GM12872 (cell line): ENCODE measurements around the gene TRPM5.

Experiments used
- TF ChIP-seq, protein P1 (sequence below): IDR thresholded peaks from 3 replicates; pipeline ENCODE4 v1.5.1; 2011; ENCODE audit warnings: low read depth, mild to moderate bottlenecking, low read length, moderate library complexity; ENCODE audit not compliant: insufficient read depth

Gene TRPM5

DNA sequence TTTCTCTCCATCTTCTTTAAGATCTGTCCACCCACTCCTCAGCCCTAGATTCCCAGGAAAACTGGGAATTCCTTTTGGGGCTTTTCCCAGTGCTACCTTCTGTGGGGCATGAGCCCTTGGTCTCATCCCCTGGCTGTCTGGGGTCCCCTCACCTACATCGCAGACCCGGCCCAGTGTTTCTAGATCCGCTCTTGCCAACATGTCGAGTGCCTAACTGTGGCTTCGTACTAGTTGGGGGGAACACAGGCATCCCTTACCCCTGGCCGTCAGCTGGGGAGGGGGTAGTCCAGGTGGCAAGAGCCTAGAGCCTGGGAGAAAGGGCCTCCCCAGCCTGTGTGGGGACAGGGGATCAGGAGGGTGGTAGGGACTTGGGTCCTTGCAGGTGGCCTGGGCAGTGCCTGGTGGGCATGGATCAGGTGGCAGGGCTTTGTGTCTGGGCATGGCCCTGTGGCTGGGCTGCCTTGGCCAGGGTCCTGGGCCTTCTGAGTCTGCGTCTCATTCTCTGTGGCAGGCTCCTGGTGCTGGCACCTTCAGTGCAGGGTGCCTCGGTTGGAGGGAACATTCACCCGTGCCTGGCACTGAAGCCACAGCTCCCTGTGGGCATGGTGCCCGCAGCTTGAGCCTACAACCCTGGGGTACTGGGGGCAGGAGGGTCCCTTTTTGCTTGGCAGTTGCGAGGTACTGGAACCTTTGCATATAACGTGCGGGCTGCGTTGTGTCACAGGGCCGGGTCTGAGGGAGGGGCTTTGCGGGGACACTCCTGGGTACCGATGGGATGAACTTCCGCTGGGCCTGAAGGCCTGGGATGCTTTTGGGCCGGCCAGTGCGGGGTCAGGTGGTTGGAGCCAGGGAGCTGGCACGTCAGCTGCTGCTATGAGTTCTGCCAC is 4.6 kb upstream of the TRPM5 start:
- TF ChIP-seq, protein P1, sequence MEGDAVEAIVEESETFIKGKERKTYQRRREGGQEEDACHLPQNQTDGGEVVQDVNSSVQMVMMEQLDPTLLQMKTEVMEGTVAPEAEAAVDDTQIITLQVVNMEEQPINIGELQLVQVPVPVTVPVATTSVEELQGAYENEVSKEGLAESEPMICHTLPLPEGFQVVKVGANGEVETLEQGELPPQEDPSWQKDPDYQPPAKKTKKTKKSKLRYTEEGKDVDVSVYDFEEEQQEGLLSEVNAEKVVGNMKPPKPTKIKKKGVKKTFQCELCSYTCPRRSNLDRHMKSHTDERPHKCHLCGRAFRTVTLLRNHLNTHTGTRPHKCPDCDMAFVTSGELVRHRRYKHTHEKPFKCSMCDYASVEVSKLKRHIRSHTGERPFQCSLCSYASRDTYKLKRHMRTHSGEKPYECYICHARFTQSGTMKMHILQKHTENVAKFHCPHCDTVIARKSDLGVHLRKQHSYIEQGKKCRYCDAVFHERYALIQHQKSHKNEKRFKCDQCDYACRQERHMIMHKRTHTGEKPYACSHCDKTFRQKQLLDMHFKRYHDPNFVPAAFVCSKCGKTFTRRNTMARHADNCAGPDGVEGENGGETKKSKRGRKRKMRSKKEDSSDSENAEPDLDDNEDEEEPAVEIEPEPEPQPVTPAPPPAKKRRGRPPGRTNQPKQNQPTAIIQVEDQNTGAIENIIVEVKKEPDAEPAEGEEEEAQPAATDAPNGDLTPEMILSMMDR = no peak

DNA sequence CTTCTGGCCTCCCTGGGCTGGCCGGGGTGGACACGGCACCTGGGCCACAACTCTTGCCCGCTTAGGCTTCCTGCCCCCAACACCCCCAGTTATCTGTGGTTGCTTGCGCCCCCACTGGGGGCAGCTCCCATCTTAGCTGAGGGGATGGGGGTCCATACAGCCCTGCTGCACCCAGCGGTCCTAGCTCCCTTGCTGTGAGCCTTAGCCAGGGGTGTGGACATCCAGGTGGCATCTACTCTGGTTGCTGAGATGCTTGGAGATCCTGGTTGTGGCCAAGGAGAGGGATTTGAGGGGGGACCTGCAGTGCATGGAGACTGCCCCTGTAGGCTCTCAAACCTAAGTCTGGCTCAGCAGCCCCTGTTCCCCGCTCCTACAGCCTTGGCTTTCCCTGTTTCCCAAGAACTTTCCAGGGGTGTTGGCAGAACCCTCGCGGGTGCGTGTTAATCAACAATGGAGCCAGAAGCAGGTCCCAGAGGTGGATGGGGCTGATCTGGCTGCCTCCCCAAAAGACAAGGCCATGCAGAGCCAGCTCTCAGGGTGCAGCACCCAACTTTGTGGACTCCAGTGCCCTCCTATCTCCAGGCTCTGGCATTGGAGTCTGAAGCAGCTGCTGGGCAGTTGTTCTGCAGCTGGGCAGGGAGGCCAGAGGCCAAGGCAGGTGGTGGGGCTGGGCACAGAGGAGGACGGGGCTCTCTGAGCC is 3.8 kb upstream of the TRPM5 start:
- TF ChIP-seq, protein P1 = no peak

DNA sequence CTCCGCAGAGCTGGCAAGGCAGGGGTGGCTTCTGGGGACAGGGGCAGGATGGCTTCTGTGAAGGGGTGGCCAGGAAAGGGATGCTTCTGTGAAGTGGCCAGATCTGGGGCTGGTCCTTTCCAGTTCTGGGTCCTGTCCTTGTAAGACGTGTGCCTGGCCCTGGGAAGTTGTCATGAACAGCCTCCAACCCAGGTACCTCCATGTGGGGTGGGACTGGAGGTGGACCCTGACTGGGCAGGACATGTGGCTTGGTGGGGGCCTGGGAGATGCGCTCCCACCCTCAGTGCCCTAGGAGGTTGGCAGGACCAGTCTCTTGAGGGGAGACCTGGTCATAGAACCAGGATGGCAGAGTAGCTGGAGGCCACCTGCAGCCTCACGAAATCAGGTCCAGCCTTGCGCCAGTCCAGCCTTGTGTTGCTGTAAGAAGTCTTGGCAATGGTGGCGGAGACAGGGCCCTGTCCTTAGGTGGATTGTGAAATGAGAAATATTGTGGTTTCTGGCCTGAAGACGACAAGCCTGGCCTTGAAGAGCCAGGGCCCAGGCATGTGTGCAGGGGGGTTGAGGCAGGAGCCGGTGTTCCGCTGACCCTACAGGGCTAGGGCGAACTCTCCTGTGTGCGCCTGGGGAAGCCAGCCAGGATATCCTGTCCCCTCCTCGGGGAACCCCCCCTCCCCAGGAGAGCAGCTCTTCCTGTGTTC is 3.1 kb upstream of the TRPM5 start:
- TF ChIP-seq, protein P1 = no peak

DNA sequence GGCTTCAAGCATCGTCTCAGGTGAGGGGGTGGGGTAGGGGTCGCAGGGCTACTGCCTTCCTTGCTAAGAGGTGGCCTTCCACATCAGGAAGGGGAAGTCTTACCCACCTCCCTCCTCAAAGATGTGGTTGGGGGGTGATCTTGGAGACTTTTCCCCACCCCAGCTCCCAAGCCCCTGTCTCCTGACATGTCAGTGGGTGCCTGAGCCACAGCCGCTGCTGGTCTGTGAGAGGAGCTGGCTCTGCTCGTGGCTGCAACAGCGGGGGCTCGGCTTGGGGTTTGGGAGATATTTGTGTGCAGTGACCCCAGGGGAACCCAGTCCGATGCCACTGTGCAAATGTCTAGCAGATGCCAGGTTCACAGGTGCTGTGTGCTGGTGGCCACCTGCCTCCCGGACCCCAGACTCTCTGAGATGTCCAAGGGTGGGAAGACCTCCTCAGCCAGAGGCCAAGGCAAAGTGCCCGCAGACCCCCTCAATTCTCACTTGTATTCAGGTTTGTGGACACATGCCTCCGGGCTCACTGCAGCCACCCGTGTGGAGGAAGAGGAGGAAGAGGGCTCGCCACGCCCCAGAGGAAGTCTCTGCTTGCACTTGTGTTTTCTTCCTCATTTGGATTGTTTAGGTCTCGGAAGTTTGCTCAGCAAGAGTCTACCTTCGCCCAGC is 2.4 kb upstream of the TRPM5 start:
- TF ChIP-seq, protein P1 = no peak

DNA sequence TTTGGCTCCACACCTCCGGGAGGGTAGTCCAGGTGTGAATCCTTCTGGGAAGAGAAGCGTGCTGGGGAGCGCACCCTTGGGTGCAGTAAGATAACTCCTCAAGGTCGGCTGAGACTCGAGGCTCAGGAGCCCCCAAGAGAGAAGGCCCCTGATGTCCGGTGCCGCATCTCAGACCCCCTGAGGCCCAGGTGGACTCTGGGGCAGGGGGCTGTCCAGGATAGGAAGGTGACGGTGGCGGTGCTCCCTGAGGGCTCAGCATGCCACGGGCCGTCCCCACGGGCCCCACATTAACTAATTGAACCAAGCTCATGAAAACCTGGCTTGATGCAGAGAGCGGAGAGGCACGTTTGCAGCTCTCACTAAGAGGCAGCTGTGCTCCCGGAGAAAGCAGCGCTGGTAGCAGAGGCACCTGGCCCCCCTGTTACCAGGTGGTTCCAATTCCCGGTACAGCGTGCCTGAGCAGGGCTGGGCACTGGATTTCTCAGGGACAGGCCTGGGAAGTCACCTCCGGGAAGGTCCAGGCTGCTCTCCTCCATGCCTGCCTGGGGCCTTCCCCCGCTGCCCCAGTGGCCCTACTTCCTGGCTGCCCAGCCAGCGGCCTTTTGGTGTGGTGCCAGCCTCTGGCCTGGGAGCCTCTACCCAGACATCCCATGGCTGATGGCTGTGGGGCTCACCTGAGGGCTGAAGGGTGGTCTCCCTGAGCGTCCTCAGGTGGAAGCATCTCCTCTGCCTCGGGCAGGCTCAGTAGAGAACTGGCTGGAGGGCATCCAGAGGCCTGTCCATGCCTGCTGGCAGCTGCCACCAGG is 1.6 kb upstream of the TRPM5 start:
- TF ChIP-seq, protein P1 = no peak

DNA sequence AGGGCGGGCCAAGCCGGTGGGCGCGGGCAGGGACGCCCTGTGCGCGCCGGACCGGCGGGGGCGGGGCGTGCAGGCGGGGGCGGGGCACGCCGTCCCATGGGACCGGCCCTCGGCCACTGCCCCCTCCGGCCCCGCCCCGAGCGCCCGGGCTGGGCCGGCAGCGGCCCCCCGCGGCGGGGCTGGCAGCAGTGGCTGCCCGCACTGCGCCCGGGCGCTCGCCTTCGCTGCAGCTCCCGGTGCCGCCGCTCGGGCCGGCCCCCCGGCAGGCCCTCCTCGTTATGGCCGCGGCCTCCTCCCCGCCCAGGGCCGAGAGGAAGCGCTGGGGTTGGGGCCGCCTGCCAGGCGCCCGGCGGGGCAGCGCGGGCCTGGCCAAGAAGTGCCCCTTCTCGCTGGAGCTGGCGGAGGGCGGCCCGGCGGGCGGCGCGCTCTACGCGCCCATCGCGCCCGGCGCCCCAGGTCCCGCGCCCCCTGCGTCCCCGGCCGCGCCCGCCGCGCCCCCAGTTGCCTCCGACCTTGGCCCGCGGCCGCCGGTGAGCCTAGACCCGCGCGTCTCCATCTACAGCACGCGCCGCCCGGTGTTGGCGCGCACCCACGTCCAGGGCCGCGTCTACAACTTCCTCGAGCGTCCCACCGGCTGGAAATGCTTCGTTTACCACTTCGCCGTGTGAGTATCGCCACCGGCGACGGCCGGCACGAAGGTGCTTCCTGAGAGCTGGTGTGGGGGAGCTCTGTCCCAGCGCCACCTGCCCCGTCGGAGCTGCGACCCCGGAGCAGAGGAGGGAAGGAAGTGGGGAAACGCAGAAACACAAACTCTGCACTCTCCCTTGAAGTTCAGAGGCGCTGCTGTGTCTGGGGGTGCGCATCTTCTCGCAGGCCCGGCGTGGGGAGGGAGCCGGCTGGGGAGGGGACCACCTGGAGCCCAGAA is 769 bp upstream of the TRPM5 start, which contains the start of gene KCNQ1:
Gene KCNQ1 (plus strand): TSS at position 188 of the 925 bp plus-strand sequence. CDS start 91 bp downstream, at position 279.
- TF ChIP-seq, protein P1 = no peak
